Measurements from ENCODE around the gene GGT7.

GRCh38 chr20:34876406-34877282, 4.0 kb upstream of the GGT7 start, which contains the start of gene ACSS2:
- TF ChIP-seq CTCF (conservative IDR thresholded peaks at IDR 0.05) (no peak), EZH2 (IDR thresholded peaks at IDR 0.05; ENCODE audit: low read depth) (no peak)
